Chondrocyte (in vitro differentiated cells): ENCODE data around the gene GC. TPM values are rescaled to one million over a fixed set of nuclear protein-coding genes. Genes with fewer than 3 reads are reported as not detected.

Source experiments
- DNase-seq: peaks from one replicate; pipeline ENCODE4 v3.0.0; 2021; ENCODE audit warnings: mixed read lengths, low spot score
- H3K27ac Mint-ChIP-seq: one replicate; pipeline ENCODE4 v1.8.0; 2021; ENCODE audit warnings: mild to moderate bottlenecking, moderate library complexity, mixed read lengths; ENCODE audit not compliant: unreplicated experiment
- H3K27me3 Mint-ChIP-seq: 2 replicates; pipeline ENCODE4 v1.8.0; 2021; ENCODE audit warnings: low read depth, mixed read lengths
- H3K36me3 Mint-ChIP-seq: 2 replicates; pipeline ENCODE4 v1.8.0; 2021; ENCODE audit warnings: low read depth, mixed read lengths
- H3K4me1 Mint-ChIP-seq: 2 replicates; pipeline ENCODE4 v1.8.0; 2021; ENCODE audit warnings: low read depth, mild to moderate bottlenecking, mixed read lengths
- H3K4me3 Mint-ChIP-seq: one replicate; pipeline ENCODE4 v1.8.0; 2021; ENCODE audit warnings: mild to moderate bottlenecking, moderate library complexity, mixed read lengths; ENCODE audit not compliant: unreplicated experiment
- H3K9me3 Mint-ChIP-seq: 2 replicates; pipeline ENCODE4 v1.8.0; 2021; ENCODE audit warnings: low read depth, mixed read lengths
- CTCF ChIP-seq: fragments of 200-600 bp; sonication (generic); IDR thresholded peaks from 2 replicates; pipeline ENCODE4 v1.5.0; 2021; ENCODE audit warnings: antibody characterized with exemption, mild to moderate bottlenecking, moderate library complexity
- total RNA-seq: library from RNA; stranded (reverse); gene quantifications from 3 replicates; pipeline ENCODE4 v1.2.1, GENCODE V29; 2021

The GC gene
- total RNA-seq, 1 donor from 2014 or later, result not detected

GRCh38 chr4:71785959-71786358 lies 2.1 kb upstream of the GC start:
- DNase-seq, result no peak
- H3K27ac Mint-ChIP-seq, result no peak overlapping the region
- no peaks in the 10 kb centered on the region for H3K4me1 Mint-ChIP-seq
- peaks cover 24% of the 10 kb centered on the region for H3K27me3 Mint-ChIP-seq
- no peak for TF ChIP-seq CTCF
- H3K36me3 Mint-ChIP-seq, result peaks cover 3% of the 10 kb centered on the region
- no peak overlapping the region for H3K4me3 Mint-ChIP-seq
- no peaks in the 10 kb centered on the region for H3K9me3 Mint-ChIP-seq

- H3K4me1 Mint-ChIP-seq, result no peaks in the 10 kb centered on the region
- no peaks in the 10 kb centered on the region for H3K9me3 Mint-ChIP-seq
- H3K4me3 Mint-ChIP-seq, result no peak overlapping the region
- peaks cover 20% of the 10 kb centered on the region for H3K27me3 Mint-ChIP-seq
- TF ChIP-seq CTCF, result no peak
- peaks cover 3% of the 10 kb centered on the region for H3K36me3 Mint-ChIP-seq
- H3K27ac Mint-ChIP-seq, result no peak overlapping the region
- no peak for DNase-seq
Observed at GRCh38 chr4:71784569-71785197, 804 bp upstream of the GC start.

GRCh38 chr4:71777891-71778290 lies 6.0 kb downstream of the GC start:
- no peak for TF ChIP-seq CTCF
- H3K9me3 Mint-ChIP-seq, result no peaks in the 10 kb centered on the region
- no peak overlapping the region for H3K27ac Mint-ChIP-seq
- H3K4me3 Mint-ChIP-seq, result no peak overlapping the region
- peaks cover 19% of the 10 kb centered on the region for H3K27me3 Mint-ChIP-seq
- no peaks in the 10 kb centered on the region for H3K36me3 Mint-ChIP-seq
- no peaks in the 10 kb centered on the region for H3K4me1 Mint-ChIP-seq
- no peak for DNase-seq

GRCh38 chr4:71775449-71775848 lies 8.4 kb downstream of the GC start:
- Mint-ChIP-seq H3K4me1 (no peaks in the 10 kb centered on the region), H3K27ac (no peak overlapping the region), H3K27me3 (peaks cover 20% of the 10 kb centered on the region), H3K9me3 (no peaks in the 10 kb centered on the region), H3K4me3 (no peak overlapping the region), H3K36me3 (no peaks in the 10 kb centered on the region)
- TF ChIP-seq CTCF, result no peak
- no peak for DNase-seq

GRCh38 chr4:71774136-71774535 lies 9.7 kb downstream of the GC start:
- H3K4me3 Mint-ChIP-seq, result no peak overlapping the region
- no peak for DNase-seq
- peaks cover 25% of the 10 kb centered on the region for H3K27me3 Mint-ChIP-seq

More at GRCh38 chr4:71774136-71774535, 9.7 kb downstream of the GC start:
- H3K4me1 Mint-ChIP-seq, result no peaks in the 10 kb centered on the region
- H3K27ac Mint-ChIP-seq, result no peak overlapping the region
- no peaks in the 10 kb centered on the region for H3K36me3 Mint-ChIP-seq
- no peaks in the 10 kb centered on the region for H3K9me3 Mint-ChIP-seq
- no peak for TF ChIP-seq CTCF
